SK-N-SH (cell line): ENCODE measurements around the gene ARGLU1. TPM values are rescaled to one million over a fixed set of nuclear protein-coding genes. Genes with fewer than 3 reads are reported as not detected.

Source experiments
- CTCF ChIA-PET: fragments of 300-600, 350-600 bp; formaldehyde crosslinking; extraction: SDS; loops from one replicate; lab custom pipeline; 2021; lab: Yijun Ruan, JAX
- POLR2A ChIA-PET: fragments of 350-600 bp; sonication (Branson Sonifier 250); formaldehyde crosslinking; extraction: SDS; loops from one replicate; lab custom pipeline; 2020; ENCODE audit warnings: antibody characterized with exemption, inconsistent platforms; lab: Yijun Ruan, JAX
- DNase-seq: peaks from one replicate; pipeline ENCODE4 v3.0.0; 2012
- H2AFZ ChIP-seq: fragments of 200-600 bp; sonication (generic); 2 replicates; pipeline ENCODE4 v1.8.1; 2016; ENCODE audit warnings: antibody characterized with exemption, mild to moderate bottlenecking, low read depth
- H3F3A ChIP-seq: fragments of 200-600 bp; sonication (generic); replicated peaks from 2 replicates; pipeline ENCODE3; 2016; ENCODE audit warnings: antibody characterized with exemption, mild to moderate bottlenecking; ENCODE audit not compliant: insufficient read depth
- H3K27ac ChIP-seq, 2 experiments: fragments of 200-500 bp in 1 of 2; fragments of 200-600 bp in 1 of 2; sonication (Bioruptor generic) in 1 of 2; sonication (generic), shearing (Covaris generic) in 1 of 2; 2 replicates each; pipeline versions ENCODE4 v1.5.1 to v1.6.1; 2014 to 2016; ENCODE audit warnings: low read depth in 2 of 2, inconsistent platforms in 1 of 2, low read length in 1 of 2, mild to moderate bottlenecking in 1 of 2, mixed read lengths in 1 of 2
- H3K27me3 ChIP-seq: fragments of 200-600 bp; sonication (generic), shearing (Covaris generic); 2 replicates; pipeline ENCODE4 v1.6.1; 2016; ENCODE audit warnings: mixed run types; ENCODE audit not compliant: insufficient read depth
- H3K36me3 ChIP-seq, 2 experiments: fragments of 200-500 bp in 1 of 2; fragments of 200-600 bp in 1 of 2; sonication (Bioruptor generic) in 1 of 2; sonication (generic) in 1 of 2; replicated peaks in 1 of 2; 2 replicates each; pipeline versions ENCODE3 to v1.5.1; 2014 to 2016; ENCODE audit warnings: low read length in 1 of 2, mild to moderate bottlenecking in 1 of 2; ENCODE audit not compliant: insufficient read depth in 2 of 2, control insufficient read depth in 1 of 2
- H3K4me1 ChIP-seq, 2 experiments: fragments of 200-500 bp in 1 of 2; fragments of 200-600 bp in 1 of 2; sonication (Bioruptor generic) in 1 of 2; sonication (generic), shearing (Covaris generic) in 1 of 2; 2 replicates each; pipeline versions ENCODE4 v1.5.1 to v1.6.1; 2014 to 2016; ENCODE audit warnings: low read depth in 1 of 2, low read length in 1 of 2, mixed run types in 1 of 2; ENCODE audit not compliant: insufficient read depth in 2 of 2, control insufficient read depth in 1 of 2
- H3K4me2 ChIP-seq: fragments of 200-600 bp; sonication (generic), shearing (Covaris generic); 2 replicates; pipeline ENCODE4 v1.6.1; 2017; ENCODE audit warnings: mixed run types
- H3K4me3 ChIP-seq, 2 experiments: fragments of 200-500 bp in 1 of 2; fragments of 200-600 bp in 1 of 2; sonication (Bioruptor generic) in 1 of 2; sonication (generic), shearing (Covaris generic) in 1 of 2; 2 replicates each; pipeline versions ENCODE4 v1.5.1 to v1.8.1; 2014 to 2016; ENCODE audit warnings: low read depth in 2 of 2, inconsistent platforms in 1 of 2, low read length in 1 of 2, mild to moderate bottlenecking in 1 of 2, mixed read lengths in 1 of 2, moderate library complexity in 1 of 2
- H3K79me2 ChIP-seq: fragments of 200-600 bp; sonication (generic); 2 replicates; pipeline ENCODE4 v1.8.1; 2017; ENCODE audit warnings: mild to moderate bottlenecking; ENCODE audit not compliant: insufficient read depth
- H3K9ac ChIP-seq: fragments of 200-600 bp; sonication (generic); 2 replicates; pipeline ENCODE4 v1.6.1; 2017; ENCODE audit warnings: mixed run types
- H3K9me2 ChIP-seq: fragments of 200-600 bp; sonication (generic); 2 replicates; pipeline ENCODE4 v1.6.1; 2017; ENCODE audit warnings: mixed run types
- H3K9me3 ChIP-seq: fragments of 200-600 bp; sonication (generic); 2 replicates; pipeline ENCODE4 v1.6.1; 2017; ENCODE audit warnings: mixed run types, mild to moderate bottlenecking, moderate library complexity
- H4K20me1 ChIP-seq: fragments of 200-600 bp; sonication (generic); 2 replicates; pipeline ENCODE4 v1.6.1; 2017; ENCODE audit warnings: mild to moderate bottlenecking, mixed run types; ENCODE audit not compliant: insufficient read depth
- CHD2 ChIP-seq: fragments of 150-350 bp; IDR thresholded peaks from 2 replicates; pipeline ENCODE4 v1.6.1; 2018; ENCODE audit warnings: low read length; ENCODE audit not compliant: partially characterized antibody
- ELF1 ChIP-seq: IDR thresholded peaks from 2 replicates; pipeline ENCODE4 v1.4.0; 2012
- EP300 ChIP-seq, 2 experiments: IDR thresholded peaks; 2 replicates each; pipeline versions ENCODE4 v1.4.0 to v1.6.1; 2012; ENCODE audit warnings: borderline replicate concordance in 1 of 2, low read depth in 1 of 2, low read length in 1 of 2
- FOSL2 ChIP-seq: IDR thresholded peaks from 2 replicates; pipeline ENCODE4 v1.4.0; 2012; ENCODE audit warnings: low read depth, mild to moderate bottlenecking, moderate library complexity, borderline replicate concordance
- FOXM1 ChIP-seq: IDR thresholded peaks from 2 replicates; pipeline ENCODE4 v1.4.0; 2012; ENCODE audit warnings: low read depth, mild to moderate bottlenecking
- GABPA ChIP-seq: IDR thresholded peaks from 2 replicates; pipeline ENCODE4 v1.4.0; 2012; ENCODE audit warnings: low read depth, mild to moderate bottlenecking
- IRF3 ChIP-seq: fragments of 150-350 bp; IDR thresholded peaks from 2 replicates; pipeline ENCODE4 v1.6.1; 2016; ENCODE audit warnings: mild to moderate bottlenecking, low read depth, low read length
- JUND ChIP-seq: IDR thresholded peaks from 2 replicates; pipeline ENCODE4 v1.4.0; 2012
- MAX ChIP-seq: IDR thresholded peaks from 2 replicates; pipeline ENCODE4 v1.4.0; 2012; ENCODE audit warnings: low read depth
- MEF2A ChIP-seq: IDR thresholded peaks from 2 replicates; pipeline ENCODE4 v1.4.0; 2012; ENCODE audit warnings: low read depth, borderline replicate concordance
- MXI1 ChIP-seq: IDR thresholded peaks from 2 replicates; pipeline ENCODE4 v1.6.1; 2012; ENCODE audit warnings: mild to moderate bottlenecking, low read depth, low read length, improper control_type of control experiment
- NFIC ChIP-seq: IDR thresholded peaks from 2 replicates; pipeline ENCODE4 v1.4.0; 2012; ENCODE audit warnings: borderline replicate concordance
- PBX3 ChIP-seq: IDR thresholded peaks from 2 replicates; pipeline ENCODE4; 2012
- POLR2AphosphoS5 ChIP-seq: IDR thresholded peaks from 2 replicates; pipeline ENCODE4 v1.6.1; 2012; ENCODE audit warnings: low read depth, low read length
- RAD21 ChIP-seq: IDR thresholded peaks from 2 replicates; pipeline ENCODE4 v1.6.1; 2012; ENCODE audit warnings: mild to moderate bottlenecking, low read length
- RCOR1 ChIP-seq: fragments of 150-350 bp; IDR thresholded peaks from 2 replicates; pipeline ENCODE4 v1.6.1; 2017; ENCODE audit warnings: antibody characterized with exemption, low read length
- REST ChIP-seq: IDR thresholded peaks from 2 replicates; pipeline ENCODE4 v1.6.1; 2012; ENCODE audit warnings: mild to moderate bottlenecking, low read depth, low read length, moderate library complexity
- RFX5 ChIP-seq: IDR thresholded peaks from 2 replicates; pipeline ENCODE4 v1.6.1; 2012; ENCODE audit warnings: mild to moderate bottlenecking, improper control_type of control experiment, low read length
- RXRA ChIP-seq: IDR thresholded peaks from 2 replicates; pipeline ENCODE4 v1.4.0; 2012; ENCODE audit warnings: low read depth, mild to moderate bottlenecking, borderline replicate concordance
- SMC3 ChIP-seq: IDR thresholded peaks from 2 replicates; pipeline ENCODE4 v1.6.1; 2012; ENCODE audit warnings: low read depth, low read length, improper control_type of control experiment
- TAF1 ChIP-seq: IDR thresholded peaks from 2 replicates; pipeline ENCODE4 v1.6.1; 2012; ENCODE audit warnings: low read depth, mild to moderate bottlenecking, low read length, moderate library complexity, borderline replicate concordance
- TEAD4 ChIP-seq: IDR thresholded peaks from 2 replicates; pipeline ENCODE4 v1.4.0; 2012; ENCODE audit warnings: mild to moderate bottlenecking, borderline replicate concordance; ENCODE audit not compliant: insufficient read depth
- USF2 ChIP-seq: fragments of 150-350 bp; IDR thresholded peaks from 2 replicates; pipeline ENCODE4 v1.6.1; 2017; ENCODE audit warnings: antibody characterized with exemption, low read length, low read depth, borderline replicate concordance
- ZBTB33 ChIP-seq: IDR thresholded peaks from 2 replicates; pipeline ENCODE4 v1.4.0; 2012; ENCODE audit warnings: low read depth, borderline replicate concordance
- WGBS: methylation state at CpG from one replicate; pipeline ENCODE4 v1.1.6; 2017; ENCODE audit warnings: low lambda C conversion rate; 5-methylcytosine and 5-hydroxymethylcytosine counted together
- polyA plus RNA-seq, 3 experiments: library from polyadenylated mRNA; depleted of rRNA; stranded (reverse); fragments of >200 nt; gene quantifications; 2 replicates each; pipeline ENCODE4 v1.2.3, GENCODE V29; 2012

Gene ARGLU1
- polyA plus RNA-seq, 1 of the 3 experiments (the other 2 are of a cell fraction) = 101 TPM

- Histone ChIP-seq H3K27me3 (no peaks in the 10 kb centered on the region), H3K4me1 (peaks cover 23 to 25% of the 10 kb centered on the region in 2 experiments), H3K27ac (peak overlapping the region in 1 of 2 experiments; percentile 62; a peak in 1 of 4 replicates), H3K9me2 (no peaks in the 10 kb centered on the region), H2AFZ (no peak overlapping the region), H3K79me2 (no peaks in the 10 kb centered on the region), H4K20me1 (no peaks in the 10 kb centered on the region), H3K36me3 (peaks cover 0 to 2% of the 10 kb centered on the region in 2 experiments), H3K4me3 (no peak overlapping the region), H3K9ac (no peak overlapping the region), H3K4me2 (peak overlapping the region; percentile 47), H3K9me3 (no peaks in the 10 kb centered on the region), H3F3A (peaks cover 17% of the 10 kb centered on the region)
- ChIA-PET CTCF (interaction anchor here (0.7 to 1.2 kb wide), 3 partner anchors 13 to 378 kb away, joined by 3 read pairs; no protein-coding TSS in a partner anchor), POLR2A (no interaction called here)
- 81% methylated on average over 9 of the region's 9 CpGs for WGBS
- no peak for DNase-seq
- peak; percentile 22; the same call in 1 of the 2 replicates for TF ChIP-seq MEF2A
- no peak for TF ChIP-seq RXRA
- TF ChIP-seq MAX = no peak
- no peak for TF ChIP-seq ZBTB33
- TF ChIP-seq FOSL2 = peak; percentile 19; the same call in 1 of the 2 replicates
- TF ChIP-seq POLR2AphosphoS5 = no peak
- TF ChIP-seq ELF1 = no peak
- TF ChIP-seq EP300 (IDR thresholded peaks at IDR 0.05; ENCODE audit: borderline replicate concordance in 1 of 2, low read depth in 1 of 2, low read length in 1 of 2) = 0 out of 4 replicates have a peak, but pooled peaks of 1 of the 2 experiments have one; percentile 25
- TF ChIP-seq TEAD4 = peak; percentile 32; the same call in 1 of the 2 replicates
- no peak for TF ChIP-seq TAF1
- TF ChIP-seq RCOR1 = no peak
- no peak for TF ChIP-seq GABPA
- TF ChIP-seq JUND = peak; percentile 52
- TF ChIP-seq IRF3 = no peak
- no peak for TF ChIP-seq RFX5
- TF ChIP-seq PBX3 = peak; percentile 47
- no peak for TF ChIP-seq SMC3
- TF ChIP-seq NFIC = no peak
- no peak for TF ChIP-seq RAD21
- TF ChIP-seq CHD2 = no peak
- TF ChIP-seq FOXM1 = no peak
- no peak for TF ChIP-seq USF2
- no peak for TF ChIP-seq MXI1
- no peak for TF ChIP-seq REST
Observed at GRCh38 chr13:106503730-106504453, 64.0 kb downstream of the ARGLU1 start.
